ENCODE measurements around the gene GPR85. TPM values are rescaled to one million over a fixed set of nuclear protein-coding genes. Genes with fewer than 3 reads are reported as not detected.

Gene GPR85, protein sequence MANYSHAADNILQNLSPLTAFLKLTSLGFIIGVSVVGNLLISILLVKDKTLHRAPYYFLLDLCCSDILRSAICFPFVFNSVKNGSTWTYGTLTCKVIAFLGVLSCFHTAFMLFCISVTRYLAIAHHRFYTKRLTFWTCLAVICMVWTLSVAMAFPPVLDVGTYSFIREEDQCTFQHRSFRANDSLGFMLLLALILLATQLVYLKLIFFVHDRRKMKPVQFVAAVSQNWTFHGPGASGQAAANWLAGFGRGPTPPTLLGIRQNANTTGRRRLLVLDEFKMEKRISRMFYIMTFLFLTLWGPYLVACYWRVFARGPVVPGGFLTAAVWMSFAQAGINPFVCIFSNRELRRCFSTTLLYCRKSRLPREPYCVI
- 3.4 and 4.6 TPM in 2 replicates for total RNA-seq

GRCh38 chr7:113086431-113086888, at the start of gene GPR85:
Gene GPR85, minus strand, starts transcription at chr7:113086827. Its CDS starts 2,106 bp downstream, at chr7:113084721.

DNA sequence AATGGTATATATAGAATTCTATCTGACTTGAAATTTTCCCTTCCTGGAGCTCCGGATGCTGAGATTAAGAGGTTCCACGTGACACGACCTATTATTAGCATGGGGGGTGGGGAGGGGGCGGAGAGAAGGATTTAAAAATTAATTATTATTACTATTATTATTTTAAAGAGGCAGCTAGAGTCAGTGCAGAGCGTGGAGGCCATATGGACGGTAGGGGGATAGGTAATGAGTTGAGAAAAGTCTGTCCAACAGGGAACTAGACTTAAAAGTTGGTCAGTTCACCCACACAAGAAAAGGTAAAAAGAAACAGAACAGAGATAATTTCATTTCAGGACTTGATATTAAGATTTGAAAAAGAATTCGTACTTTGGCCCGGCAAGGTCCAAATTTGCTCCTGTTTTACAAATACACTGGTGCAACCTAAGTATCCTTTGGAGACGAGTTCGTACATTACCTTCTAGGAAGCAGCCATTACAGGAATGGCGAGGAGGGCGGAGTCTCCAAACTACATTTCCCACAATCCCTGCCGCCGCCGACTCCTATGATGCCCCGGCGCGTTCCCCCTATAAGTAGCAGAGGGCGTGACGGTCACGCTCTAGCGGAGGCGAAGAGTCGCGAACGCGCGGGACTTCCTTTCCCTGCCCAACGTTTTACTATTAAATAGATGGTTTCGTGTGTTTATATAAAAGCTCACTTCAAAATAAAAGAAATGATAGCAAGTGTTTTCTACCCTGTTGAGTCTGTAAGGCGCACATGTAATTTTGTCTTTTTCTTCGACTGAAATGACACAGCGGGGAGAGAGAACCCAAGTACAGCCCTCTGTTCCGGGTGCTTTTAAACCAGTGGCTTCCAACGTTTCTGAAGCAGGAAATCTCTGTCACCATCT, 31.7 kb upstream of the GPR85 start, which contains the start of gene SMIM30:
TSS of gene SMIM30 (minus strand) at position 481 of the 886 bp plus-strand sequence. CDS start 976 bp downstream, outside the sequence.

Other genes with a start within 250 kb of the GPR85 start
- gene SMIM30, start 31.7 kb upstream of the GPR85 start, total RNA-seq, result 99.1 and 100 TPM in 2 replicates

Measured in myometrial cell (primary cell).